AG04449 (cell line): ENCODE results near the gene CITED4.
"Not testable (repeated sequence)": the region's sequence is repeated elsewhere in the genome, so short reads cannot be mapped to it uniquely, and the experiment has no call there.

Source experiments
- CTCF ChIA-PET: fragments of 350-600 bp; formaldehyde crosslinking; extraction: SDS; loops from one replicate; lab custom pipeline; 2021; ENCODE audit warnings: antibody characterized with exemption; lab: Yijun Ruan, JAX
- POLR2A ChIA-PET: fragments of 400-600, 350-600 bp; formaldehyde crosslinking; extraction: SDS; loops from one replicate; lab custom pipeline; 2020; ENCODE audit warnings: antibody characterized with exemption, inconsistent platforms; lab: Yijun Ruan, JAX
- DNase-seq: peaks from one replicate; pipeline ENCODE4 v3.0.0-alpha.2; 2010; ENCODE audit warnings: low read depth, low spot score
- H3K4me3 ChIP-seq: 2 replicates; pipeline ENCODE4 v1.5.1; 2011; ENCODE audit warnings: low read depth, mild to moderate bottlenecking, control low read depth, low read length
- TF ChIP-seq, protein P1 (sequence below): IDR thresholded peaks from one replicate; pipeline ENCODE4 v1.5.1; 2011; ENCODE audit warnings: mild to moderate bottlenecking, moderate library complexity, low read length, control low read depth, inconsistent platforms; ENCODE audit not compliant: insufficient read depth; ENCODE audit errors: missing control alignments

The CITED4 gene

DNA sequence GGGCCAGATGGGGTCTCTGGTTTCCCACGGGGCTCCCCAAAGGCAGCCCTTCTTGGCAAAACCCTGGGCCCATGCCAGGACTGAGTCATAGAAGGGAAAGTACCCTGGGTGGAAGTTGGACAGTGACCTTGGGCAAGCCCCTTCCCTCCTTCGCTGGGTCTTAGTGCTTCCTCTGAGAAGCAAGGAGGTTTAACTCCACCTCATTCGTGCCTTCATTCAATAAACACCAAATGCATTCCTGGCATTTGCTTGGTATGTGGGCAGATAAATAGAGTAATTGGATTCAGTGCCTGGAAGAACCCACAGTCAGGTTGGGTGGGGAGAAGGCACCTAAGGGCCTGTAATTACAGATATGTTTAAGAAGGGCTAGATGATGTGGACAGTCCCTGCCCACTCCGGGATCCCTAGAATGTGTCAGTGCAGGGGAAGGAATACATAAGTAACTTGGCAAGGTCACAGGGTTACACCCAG lies 36.3 kb upstream of the CITED4 start:
- TF ChIP-seq, protein P1, sequence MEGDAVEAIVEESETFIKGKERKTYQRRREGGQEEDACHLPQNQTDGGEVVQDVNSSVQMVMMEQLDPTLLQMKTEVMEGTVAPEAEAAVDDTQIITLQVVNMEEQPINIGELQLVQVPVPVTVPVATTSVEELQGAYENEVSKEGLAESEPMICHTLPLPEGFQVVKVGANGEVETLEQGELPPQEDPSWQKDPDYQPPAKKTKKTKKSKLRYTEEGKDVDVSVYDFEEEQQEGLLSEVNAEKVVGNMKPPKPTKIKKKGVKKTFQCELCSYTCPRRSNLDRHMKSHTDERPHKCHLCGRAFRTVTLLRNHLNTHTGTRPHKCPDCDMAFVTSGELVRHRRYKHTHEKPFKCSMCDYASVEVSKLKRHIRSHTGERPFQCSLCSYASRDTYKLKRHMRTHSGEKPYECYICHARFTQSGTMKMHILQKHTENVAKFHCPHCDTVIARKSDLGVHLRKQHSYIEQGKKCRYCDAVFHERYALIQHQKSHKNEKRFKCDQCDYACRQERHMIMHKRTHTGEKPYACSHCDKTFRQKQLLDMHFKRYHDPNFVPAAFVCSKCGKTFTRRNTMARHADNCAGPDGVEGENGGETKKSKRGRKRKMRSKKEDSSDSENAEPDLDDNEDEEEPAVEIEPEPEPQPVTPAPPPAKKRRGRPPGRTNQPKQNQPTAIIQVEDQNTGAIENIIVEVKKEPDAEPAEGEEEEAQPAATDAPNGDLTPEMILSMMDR = no peak
- DNase-seq = no peak
- H3K4me3 ChIP-seq = no peak overlapping the region
- POLR2A ChIA-PET = no interaction called here
- CTCF ChIA-PET = interaction anchor here (0.7 to 1.2 kb wide), 4 partner anchors 19 to 50 kb away, joined by 3 to 4 read pairs (median 3); partner anchors contain the start of gene CITED4

DNA sequence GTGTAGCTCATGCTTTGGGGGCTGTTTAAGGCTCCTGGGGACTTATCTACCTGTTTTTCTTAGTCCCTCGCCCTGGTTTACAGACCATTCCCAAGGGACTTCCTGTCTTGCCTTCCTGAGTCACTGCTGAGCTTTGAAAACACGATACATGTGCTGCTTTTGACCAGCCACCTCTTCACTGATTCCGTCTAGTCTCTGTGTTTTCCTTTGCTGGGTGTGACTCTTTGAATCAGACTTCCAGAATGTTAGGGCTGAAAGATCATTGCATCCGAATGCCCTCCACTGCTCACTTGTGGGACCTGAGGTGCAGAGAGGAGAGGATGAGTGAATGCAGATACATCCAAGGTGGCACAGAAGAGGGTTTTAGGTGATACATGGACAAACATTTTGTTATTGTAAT lies 35.4 kb upstream of the CITED4 start:
- ChIA-PET POLR2A (no interaction called here), CTCF (interaction anchor here (0.7 to 1.2 kb wide), 3 partner anchors 10 to 55 kb away, joined by 3 to 6 read pairs (median 4); no protein-coding TSS in a partner anchor)
- H3K4me3 ChIP-seq = no peak overlapping the region
- TF ChIP-seq, protein P1 = no peak
- DNase-seq = no peak

DNA sequence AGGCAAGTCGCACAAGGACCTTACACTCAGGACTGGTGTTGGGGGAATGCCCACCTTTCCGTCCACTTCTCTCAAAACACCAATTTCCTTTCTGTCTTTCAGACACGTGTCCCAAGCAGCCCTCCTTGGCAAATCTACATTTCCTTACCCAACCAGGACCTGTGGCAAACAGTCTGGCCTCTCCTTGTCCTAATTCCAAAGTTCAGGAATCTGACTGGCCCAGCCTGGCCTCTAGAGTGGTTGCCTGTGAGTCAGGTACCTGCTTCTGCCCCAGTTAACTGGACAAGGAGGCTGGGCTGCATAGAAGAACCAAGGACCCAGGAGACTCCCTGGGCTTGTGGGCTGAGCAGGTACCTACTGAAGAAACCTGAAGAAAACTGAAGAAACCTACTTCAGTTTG lies 34.3 kb upstream of the CITED4 start:
- H3K4me3 ChIP-seq = no peak overlapping the region
- TF ChIP-seq, protein P1 = no peak
- ChIA-PET POLR2A (no interaction called here), CTCF (no interaction called here)
- no peak for DNase-seq

DNA sequence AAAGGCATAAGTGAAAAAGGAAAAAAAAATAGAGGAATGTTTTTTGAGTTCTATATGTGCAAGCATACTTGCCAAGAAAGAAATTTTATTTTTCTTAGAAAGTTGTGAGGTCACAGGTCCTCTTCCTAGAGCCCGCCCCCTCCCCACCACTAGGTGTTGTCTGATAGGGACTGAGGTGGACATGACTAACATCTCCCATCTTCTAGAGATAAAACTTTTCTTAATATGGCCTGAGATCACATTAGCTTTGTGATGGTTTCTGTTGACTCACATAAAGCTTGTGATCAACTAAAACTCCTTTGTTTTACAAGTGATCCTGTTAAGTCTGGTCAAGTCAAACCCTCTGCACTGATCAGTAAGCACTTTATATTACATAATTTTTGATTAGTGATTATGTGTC lies 33.4 kb upstream of the CITED4 start:
- POLR2A ChIA-PET = no interaction called here
- TF ChIP-seq, protein P1 = no peak
- no peak overlapping the region for H3K4me3 ChIP-seq
- no peak for DNase-seq
- CTCF ChIA-PET = no interaction called here

DNA sequence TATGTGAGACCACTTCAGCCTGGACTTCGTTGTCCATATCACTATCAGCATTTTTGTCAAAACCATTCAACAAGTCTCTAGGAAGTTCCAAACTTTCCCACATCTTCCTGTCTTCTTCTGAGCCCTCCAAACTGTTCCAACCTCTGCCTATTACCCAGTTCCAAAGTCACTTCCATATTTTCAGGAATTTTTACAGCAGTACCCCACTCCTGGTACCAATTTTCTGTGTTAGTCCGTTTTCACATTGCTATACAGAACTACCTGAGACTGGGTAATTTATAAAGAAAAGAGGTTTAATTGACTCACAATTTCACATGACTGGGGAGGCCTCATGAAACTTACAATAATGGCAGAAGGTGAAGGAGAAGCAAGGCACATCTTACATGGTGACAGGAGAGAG lies 32.7 kb upstream of the CITED4 start:
- DNase-seq, CTCF ChIA-PET, H3K4me3 ChIP-seq, POLR2A ChIA-PET: not testable (repeated sequence)

DNA sequence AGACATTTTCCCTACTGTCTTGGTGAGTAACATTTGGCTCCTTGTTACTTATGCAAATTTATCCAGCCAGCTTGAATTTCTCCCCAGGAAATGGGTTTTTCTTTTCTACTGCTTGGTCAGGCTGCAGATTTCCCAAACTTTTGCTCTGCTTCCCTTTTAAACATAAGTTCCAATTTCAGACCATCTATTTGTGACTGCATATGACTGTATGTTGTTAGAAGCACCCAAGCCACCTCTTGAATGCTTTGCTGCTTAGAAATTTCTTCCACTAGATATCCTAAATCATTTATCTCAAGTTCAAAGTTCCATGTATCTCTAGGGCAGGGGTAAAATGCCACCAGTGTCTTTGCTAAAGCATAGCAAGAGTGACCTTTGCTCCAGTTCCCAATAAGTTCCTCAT lies 32.3 kb upstream of the CITED4 start:
- TF ChIP-seq, protein P1 = no peak
- DNase-seq = no peak
- ChIA-PET CTCF (no interaction called here), POLR2A (no interaction called here)
- no peak overlapping the region for H3K4me3 ChIP-seq

DNA sequence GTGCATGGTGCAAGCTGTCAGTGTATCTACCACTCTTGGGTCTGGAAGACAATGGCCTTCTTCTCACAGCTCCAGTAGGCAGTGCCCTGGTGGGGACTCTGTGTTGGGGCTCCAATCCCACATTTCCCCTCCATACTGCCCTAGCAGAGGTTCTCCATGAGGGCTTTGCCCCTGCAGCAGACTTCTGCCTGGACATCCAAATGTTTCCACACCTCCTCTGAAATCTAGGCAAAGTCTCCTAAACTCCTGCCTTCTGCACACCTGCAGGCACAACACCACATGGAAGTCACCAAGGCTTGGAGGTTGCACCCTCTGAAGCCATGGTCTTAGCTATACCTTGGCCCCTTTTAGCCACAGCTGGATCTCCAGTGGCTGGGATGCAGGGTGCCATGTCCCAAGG lies 31.8 kb upstream of the CITED4 start:
- CTCF ChIA-PET = no interaction called here
- DNase-seq = no peak
- TF ChIP-seq, protein P1 = no peak
- H3K4me3 ChIP-seq = no peak overlapping the region
- POLR2A ChIA-PET = no interaction called here
